LoVo (cell line): Measurements from ENCODE around the gene SPDL1.
"Not testable (repeated sequence)": the region's sequence is repeated elsewhere in the genome, so short reads cannot be mapped to it uniquely, and the experiment has no call there.

Source experiments
- DNase-seq: peaks from one replicate; pipeline ENCODE4 v3.0.0-alpha.2; 2016; ENCODE audit warnings: low spot score

The SPDL1 gene

DNA sequence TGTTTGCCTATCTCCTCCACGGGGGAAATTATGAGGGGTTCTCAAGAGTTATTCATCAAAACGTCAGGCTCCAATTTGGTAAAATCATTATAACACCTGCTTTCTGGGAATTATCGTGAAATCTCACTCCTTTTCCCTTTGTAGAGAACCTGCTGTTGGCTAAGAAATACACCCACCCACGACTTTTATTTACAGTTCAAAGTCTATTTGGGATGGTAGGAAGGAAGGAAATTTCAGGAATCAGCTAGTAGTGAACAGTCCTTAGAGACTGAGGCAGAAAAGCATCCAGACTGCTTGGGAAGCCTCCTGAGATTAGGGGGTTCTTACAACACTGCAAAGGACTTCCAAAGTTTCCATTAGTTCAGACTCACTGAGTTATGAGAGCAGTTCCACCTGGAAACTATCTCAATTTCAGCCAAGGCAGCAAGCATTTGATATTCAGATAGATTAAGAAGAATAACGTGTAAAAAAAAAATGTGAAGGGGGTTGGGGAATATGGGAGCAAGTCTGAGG is 9.4 kb upstream of the SPDL1 start:
- no peak for DNase-seq

GRCh38 chr5:169576181-169576598 is 7.4 kb upstream of the SPDL1 start:
- DNase-seq, result no peak

DNA sequence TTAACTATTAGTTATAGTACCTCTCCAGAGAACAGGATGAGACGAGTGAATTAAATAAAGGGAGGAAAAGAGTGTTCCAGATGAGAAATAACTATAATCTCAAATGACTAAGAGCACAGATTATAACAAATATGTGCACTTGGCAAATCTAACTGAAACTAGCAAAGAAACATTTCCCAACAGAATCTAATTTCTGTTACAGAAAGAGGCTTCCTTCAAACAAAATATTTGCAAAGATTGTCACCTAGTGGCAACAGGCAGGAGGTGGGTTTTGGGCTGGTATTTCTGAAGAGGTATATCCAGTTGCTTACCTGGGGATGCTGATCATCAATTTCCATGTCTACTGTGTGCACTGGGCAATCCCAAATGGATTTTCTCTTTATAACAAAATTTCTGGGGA is 5.6 kb upstream of the SPDL1 start:
- DNase-seq, result no peak

- DNase-seq, result no peak
These were observed 2.6 kb upstream of the SPDL1 start for GRCh38 chr5:169580964-169581363.

DNA sequence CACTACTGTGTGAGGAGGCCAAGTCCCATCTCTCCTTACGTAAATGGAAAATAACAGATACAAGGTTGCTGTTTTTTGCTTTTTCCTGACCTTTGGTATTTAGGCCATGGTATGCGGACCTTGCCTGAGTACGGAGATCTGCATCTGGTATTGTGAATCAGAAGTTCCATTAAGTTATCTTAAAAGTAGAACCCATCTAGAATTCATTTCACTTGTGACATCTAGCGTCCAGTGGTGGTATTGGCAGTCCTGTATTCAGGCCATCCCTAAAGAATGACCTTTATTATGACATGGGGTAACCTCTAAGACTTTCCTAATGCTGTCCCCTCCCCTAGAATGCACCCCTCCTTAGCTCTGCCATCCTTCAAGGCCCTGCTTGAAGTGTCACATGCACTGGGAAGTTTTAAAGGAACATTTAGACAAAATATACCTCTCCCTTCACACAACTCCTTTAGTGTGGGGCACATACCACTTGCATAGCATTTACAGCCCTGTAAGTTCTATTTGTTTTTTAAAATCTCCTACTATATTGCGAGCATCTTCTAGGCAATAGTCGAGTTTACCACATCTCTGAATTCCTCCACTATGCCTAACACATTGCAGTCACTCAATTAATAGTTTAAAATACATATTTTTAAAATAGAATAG is 1.9 kb upstream of the SPDL1 start:
- DNase-seq, result peak; percentile 70

GRCh38 chr5:169583101-169583423 is 511 bp upstream of the SPDL1 start:
- no peak for DNase-seq

DNA sequence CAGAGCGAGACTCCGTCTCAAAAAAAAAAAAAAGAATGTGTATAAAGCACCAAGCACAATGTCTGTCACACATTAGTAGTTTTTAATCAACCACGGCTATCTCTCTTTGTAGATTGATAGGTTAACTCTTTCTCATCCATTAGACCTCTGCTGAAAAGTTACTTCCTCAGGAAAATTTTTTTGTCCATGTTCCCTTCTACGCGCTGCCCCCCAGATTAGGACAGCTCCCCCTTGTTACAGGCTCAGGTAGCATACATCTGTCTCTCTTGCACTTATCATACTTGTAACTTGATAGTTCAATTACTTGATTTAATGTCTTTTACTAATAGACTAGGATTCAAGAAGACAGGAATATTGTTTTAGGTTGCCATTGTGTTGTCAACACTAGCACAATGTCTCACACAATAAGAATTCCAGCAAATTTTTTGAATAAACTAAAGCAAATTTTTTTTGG is 1.5 kb downstream of the SPDL1 start:
- no peak for DNase-seq

DNA sequence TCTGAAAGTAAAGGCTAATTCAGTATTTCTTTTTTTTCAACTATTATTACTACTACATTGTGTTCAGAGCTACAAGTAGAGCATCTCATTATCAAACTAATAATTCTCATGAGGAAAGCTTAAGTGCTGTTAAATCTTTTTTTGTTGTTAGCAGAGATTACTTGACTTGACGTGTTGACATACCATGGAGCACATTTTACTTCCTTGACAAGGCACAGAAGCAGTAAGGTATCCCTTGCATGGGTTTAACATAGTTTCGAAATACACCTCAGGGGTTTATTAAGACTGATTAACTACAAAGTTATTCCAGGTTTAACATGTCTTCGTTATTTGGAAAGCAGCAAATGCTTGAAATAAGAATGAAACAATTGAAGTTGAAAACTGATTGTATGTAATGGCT is 7.0 kb downstream of the SPDL1 start:
- DNase-seq, result no peak

DNA sequence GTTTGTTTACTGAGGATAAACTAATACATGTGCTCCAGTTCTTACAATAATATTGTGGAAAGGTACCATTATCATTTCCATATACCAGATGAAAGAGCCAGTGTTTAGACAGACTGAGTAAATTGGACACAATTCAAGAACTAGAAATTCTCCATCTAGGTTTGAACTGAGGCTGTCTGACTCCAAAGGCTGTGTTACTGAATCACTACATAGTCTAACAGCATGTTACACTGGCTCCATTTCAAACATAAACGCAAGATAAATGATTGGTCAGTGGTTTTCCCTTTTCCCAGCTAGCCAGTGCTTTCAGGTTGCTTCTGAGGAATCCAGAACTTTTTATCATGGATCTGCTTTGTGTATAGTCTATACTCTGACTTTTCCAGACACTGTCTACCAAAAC is 8.1 kb downstream of the SPDL1 start:
- no peak for DNase-seq

- peak; percentile 37 for DNase-seq
These were observed 9.5 kb downstream of the SPDL1 start for GRCh38 chr5:169592937-169593650.

- DNase-seq, result no peak
These were observed 11.7 kb downstream of the SPDL1 start for GRCh38 chr5:169595172-169595820.

- no peak for DNase-seq
These were observed 15.9 kb downstream of the SPDL1 start for GRCh38 chr5:169599451-169599850.

DNA sequence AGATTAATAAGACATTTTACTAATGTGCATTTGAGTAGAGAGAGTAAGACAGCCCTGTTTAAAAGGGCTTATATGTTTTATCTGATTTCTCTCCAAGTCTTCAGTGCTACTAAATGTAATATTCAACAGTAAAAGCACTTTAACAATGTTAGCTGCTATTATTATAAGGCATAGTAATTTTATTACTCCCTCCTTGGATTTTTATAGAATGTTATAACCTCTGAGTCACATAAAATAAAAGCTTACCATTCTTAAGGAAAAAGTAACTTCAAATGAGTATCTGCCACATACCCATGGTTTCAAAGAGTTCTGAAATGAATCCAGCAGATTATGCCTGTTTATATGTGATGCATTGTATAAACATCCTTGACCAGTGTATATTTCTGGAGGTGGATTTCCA is 19.0 kb downstream of the SPDL1 start:
- no peak for DNase-seq

DNA sequence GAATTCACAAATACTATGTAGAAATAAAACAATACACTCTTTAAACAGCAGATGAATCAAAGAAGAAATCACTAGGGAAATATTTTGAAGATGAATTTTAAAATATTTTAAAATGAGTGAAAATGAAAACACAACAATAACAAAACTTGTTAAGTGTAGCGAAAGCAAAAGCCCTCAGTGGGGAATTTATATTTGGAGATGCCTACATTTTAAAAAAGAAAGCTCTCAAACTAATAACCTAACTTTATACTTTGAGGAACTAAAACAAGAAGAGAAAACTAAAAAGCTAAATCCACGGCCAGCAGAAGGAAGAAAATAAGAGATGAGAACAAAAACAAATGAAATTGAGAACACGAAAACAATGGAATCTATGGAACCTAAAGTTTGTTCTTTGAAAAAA is 22.7 kb downstream of the SPDL1 start:
- no peak for DNase-seq

DNA sequence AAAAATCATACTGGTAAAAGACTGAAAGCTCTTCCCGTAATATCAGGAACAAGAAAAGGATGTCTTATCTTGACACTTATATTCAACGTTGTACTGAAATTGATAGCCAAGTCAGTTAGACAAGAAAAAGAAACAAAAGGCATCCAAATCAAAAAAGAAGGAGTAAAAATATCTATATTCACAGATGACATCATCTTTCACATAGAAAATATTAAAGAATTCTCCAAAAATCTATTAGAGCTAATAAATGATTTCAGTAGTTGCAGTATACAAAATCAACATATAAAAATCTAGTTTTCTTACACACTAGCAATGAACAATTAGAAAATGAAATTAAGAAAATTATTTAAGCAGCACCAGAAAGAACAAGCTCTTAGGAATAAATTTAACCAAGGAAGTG is 24.3 kb downstream of the SPDL1 start:
- no peak for DNase-seq

GRCh38 chr5:169609716-169610115 is 26.1 kb downstream of the SPDL1 start:
- no peak for DNase-seq

GRCh38 chr5:169610606-169611005 is 27.0 kb downstream of the SPDL1 start:
- DNase-seq, result no peak

GRCh38 chr5:169615561-169615960 is 32.0 kb downstream of the SPDL1 start:
- DNase-seq, result no peak

GRCh38 chr5:169624307-169624706 is 40.7 kb downstream of the SPDL1 start:
- DNase-seq, result not testable (repeated sequence)

GRCh38 chr5:169626779-169627178 is 43.2 kb downstream of the SPDL1 start:
- no peak for DNase-seq

GRCh38 chr5:169627551-169627950 is 44.0 kb downstream of the SPDL1 start:
- DNase-seq, result no peak

GRCh38 chr5:169628892-169629291 is 45.3 kb downstream of the SPDL1 start:
- no peak for DNase-seq

GRCh38 chr5:169629847-169630548 is 46.4 kb downstream of the SPDL1 start:
- peak; percentile 13 for DNase-seq
